CD4-positive, alpha-beta T cell (primary cell): ENCODE measurements around the gene CLCN3. TPM values are rescaled to one million over a fixed set of nuclear protein-coding genes. Genes with fewer than 3 reads are reported as not detected.
A peak's percentile ranks its signal among the peaks of the same experiment; 100 is the strongest.

ENCODE experiments used
- ATAC-seq: fragments of 200-7000 bp; cut with Tn5 transposase; one replicate; pipeline ENCODE4 v1.10.0; 2022; ENCODE audit warnings: mild to moderate bottlenecking; ENCODE audit not compliant: poor library complexity
- CTCF ChIA-PET: fragments of 350-600 bp; sonication (Branson Sonifier 250); formaldehyde crosslinking; loops from one replicate; lab custom pipeline; 2021; ENCODE audit warnings: antibody characterized with exemption, inconsistent platforms; lab: Charles Lee
- POLR2A ChIA-PET: fragments of 350-600 bp; sonication (Branson Sonifier 250); formaldehyde crosslinking; loops from one replicate; lab custom pipeline; 2021; ENCODE audit warnings: antibody characterized with exemption, inconsistent platforms; lab: Charles Lee
- DNase-seq, 14 experiments: peaks; one replicate each; pipeline ENCODE4 v3.0.0-alpha.2; 2013 to 2020; ENCODE audit warnings: mixed read lengths in 2 of 14
- H3K27ac ChIP-seq, 2 donors: one replicate each; pipeline versions ENCODE4 v1.5.1 to v1.7.0; 2013; ENCODE audit warnings: low read length in 2 of 2, low read depth in 1 of 2, mild to moderate bottlenecking in 1 of 2
- H3K27me3 ChIP-seq, 2 experiments: 1 replicate in 1 of 2; 2 replicates in 1 of 2; pipeline versions ENCODE4 v1.6.1 to v1.7.0; 2013; ENCODE audit warnings: low read length in 2 of 2, control low read depth in 1 of 2, mild to moderate bottlenecking in 1 of 2, moderate library complexity in 1 of 2; ENCODE audit not compliant: insufficient read depth in 2 of 2, control insufficient read depth in 1 of 2
- H3K36me3 ChIP-seq: one replicate; pipeline ENCODE4 v1.6.1; 2013; ENCODE audit warnings: low read length, control low read depth; ENCODE audit not compliant: insufficient read depth
- H3K4me1 ChIP-seq: one replicate; pipeline ENCODE4 v1.6.1; 2013; ENCODE audit warnings: low read length, control low read depth; ENCODE audit not compliant: insufficient read depth
- H3K4me3 ChIP-seq: one replicate; pipeline ENCODE4 v1.5.1; 2013; ENCODE audit warnings: mild to moderate bottlenecking, low read length, moderate library complexity
- H3K9me3 ChIP-seq, 2 experiments: 1 replicate in 1 of 2; 2 replicates in 1 of 2; pipeline versions ENCODE4 v1.6.1 to v1.7.0; 2013; ENCODE audit warnings: low read length in 2 of 2, mild to moderate bottlenecking in 2 of 2, control low read depth in 1 of 2, moderate library complexity in 1 of 2; ENCODE audit not compliant: control insufficient read depth in 1 of 2, insufficient read depth in 1 of 2
- H3K27ac Mint-ChIP-seq: one replicate; pipeline ENCODE4 v1.8.0; 2020; ENCODE audit warnings: mixed read lengths
- H3K27me3 Mint-ChIP-seq: one replicate; pipeline ENCODE4 v1.8.0; 2021; ENCODE audit warnings: mixed read lengths
- H3K36me3 Mint-ChIP-seq: one replicate; pipeline ENCODE4 v1.8.0; 2021; ENCODE audit warnings: low read depth, mixed read lengths
- H3K4me1 Mint-ChIP-seq: one replicate; pipeline ENCODE4 v1.8.0; 2021; ENCODE audit warnings: low read depth, mixed read lengths
- H3K4me3 Mint-ChIP-seq: one replicate; pipeline ENCODE4 v1.8.0; 2020; ENCODE audit warnings: mild to moderate bottlenecking, mixed read lengths
- H3K9me3 Mint-ChIP-seq: one replicate; pipeline ENCODE4 v1.8.0; 2020; ENCODE audit warnings: mixed read lengths
- CTCF ChIP-seq: fragments of 200-600 bp; IDR thresholded peaks from one replicate; pipeline ENCODE4 v1.8.0; 2022; ENCODE audit warnings: antibody characterized with exemption, mild to moderate bottlenecking
- intact Hi-C, 2 experiments: fragments of 100-400 bp; cut with DNase I in 1 of 2; cut with micrococcal nuclease in 1 of 2; formaldehyde crosslinking; loops; one replicate each; pipeline versions ENCODE4 v1.15.1 to v1.9.0; 2023 to 2025; cut with DNase I, micrococcal nuclease
- total RNA-seq, 174 experiments: library from RNA in 2 of 174; stranded (reverse) in 2 of 174; gene quantifications; one replicate each; pipeline ENCODE4 v1.2.3 and lab custom pipeline; 2021 to 2026

The CLCN3 gene
- total RNA-seq, 2 experiments from 2014 or later = 9.0 to 9.2 TPM

- CTCF ChIA-PET = no interaction called here
- intact Hi-C loops = no loop called here
These were observed 46.5 kb upstream of the CLCN3 start for GRCh38 chr4:169573889-169574288.

GRCh38 chr4:169582203-169582602 is 38.2 kb upstream of the CLCN3 start:
- no peaks in the 10 kb centered on the region for H3K27me3 Mint-ChIP-seq
- no peaks in the 10 kb centered on the region for H3K27me3 ChIP-seq
- H3K4me1 Mint-ChIP-seq = no peaks in the 10 kb centered on the region
- no peak for TF ChIP-seq CTCF
- H3K4me3 Mint-ChIP-seq = no peak overlapping the region
- no peaks in the 10 kb centered on the region for H3K9me3 Mint-ChIP-seq
- peaks cover 35% of the 10 kb centered on the region for H3K36me3 ChIP-seq
- ATAC-seq (no peak), DNase-seq (no peak)
- no peak overlapping the region for H3K27ac Mint-ChIP-seq
- no peak overlapping the region for H3K27ac ChIP-seq
- H3K36me3 Mint-ChIP-seq = peaks cover 57% of the 10 kb centered on the region
- no peaks in the 10 kb centered on the region for H3K4me1 ChIP-seq
- CTCF ChIA-PET = no interaction called here
- no peaks in the 10 kb centered on the region for H3K9me3 ChIP-seq
- intact Hi-C loops = no loop called here
- POLR2A ChIA-PET = no interaction called here
- H3K4me3 ChIP-seq = no peak overlapping the region

More at GRCh38 chr4:169573889-169574288, 46.5 kb upstream of the CLCN3 start:
- H3K27me3 ChIP-seq = no peaks in the 10 kb centered on the region
- H3K4me3 ChIP-seq = no peak overlapping the region
- H3K4me3 Mint-ChIP-seq = no peak overlapping the region
- POLR2A ChIA-PET = interaction anchor here (0.6 kb wide), 1 partner anchor 114 kb away, joined by 3 read pairs; no protein-coding TSS in a partner anchor
- H3K36me3 ChIP-seq = peaks cover 26% of the 10 kb centered on the region
- H3K27ac Mint-ChIP-seq = no peak overlapping the region
- H3K27me3 Mint-ChIP-seq = no peaks in the 10 kb centered on the region
- H3K9me3 ChIP-seq = no peaks in the 10 kb centered on the region
- peaks cover 60% of the 10 kb centered on the region for H3K36me3 Mint-ChIP-seq
- no peak for ATAC-seq
- no peak for TF ChIP-seq CTCF
- no peaks in the 10 kb centered on the region for H3K9me3 Mint-ChIP-seq
- DNase-seq = peak in 1 of 14 experiments; percentile 3
- H3K27ac ChIP-seq = no peak overlapping the region
- H3K4me1 Mint-ChIP-seq = no peaks in the 10 kb centered on the region
- H3K4me1 ChIP-seq = no peaks in the 10 kb centered on the region

GRCh38 chr4:169582706-169583105 is 37.7 kb upstream of the CLCN3 start:
- no peak for DNase-seq
- Histone ChIP-seq H3K27ac (no peak overlapping the region), H3K4me3 (no peak overlapping the region), H3K36me3 (peaks cover 35% of the 10 kb centered on the region), H3K9me3 (no peaks in the 10 kb centered on the region), H3K27me3 (no peaks in the 10 kb centered on the region), H3K4me1 (no peaks in the 10 kb centered on the region)
- no peaks in the 10 kb centered on the region for H3K9me3 Mint-ChIP-seq
- H3K27me3 Mint-ChIP-seq = no peaks in the 10 kb centered on the region
- ATAC-seq = no peak
- no peak for TF ChIP-seq CTCF
- ChIA-PET CTCF (no interaction called here), POLR2A (no interaction called here)
- no peak overlapping the region for H3K4me3 Mint-ChIP-seq
- intact Hi-C loops = no loop called here
- H3K36me3 Mint-ChIP-seq = peaks cover 57% of the 10 kb centered on the region
- H3K27ac Mint-ChIP-seq = no peak overlapping the region
- H3K4me1 Mint-ChIP-seq = no peaks in the 10 kb centered on the region
